OCI-M2 (cell line): ENCODE measurements around the gene LAMA5.

Experiments
- DNase-seq: peaks from one replicate; lab custom pipeline; 2025; ENCODE audit not compliant: unreplicated experiment; lab: John Stamatoyannopoulos, UW

LAMA5 gene

DNA sequence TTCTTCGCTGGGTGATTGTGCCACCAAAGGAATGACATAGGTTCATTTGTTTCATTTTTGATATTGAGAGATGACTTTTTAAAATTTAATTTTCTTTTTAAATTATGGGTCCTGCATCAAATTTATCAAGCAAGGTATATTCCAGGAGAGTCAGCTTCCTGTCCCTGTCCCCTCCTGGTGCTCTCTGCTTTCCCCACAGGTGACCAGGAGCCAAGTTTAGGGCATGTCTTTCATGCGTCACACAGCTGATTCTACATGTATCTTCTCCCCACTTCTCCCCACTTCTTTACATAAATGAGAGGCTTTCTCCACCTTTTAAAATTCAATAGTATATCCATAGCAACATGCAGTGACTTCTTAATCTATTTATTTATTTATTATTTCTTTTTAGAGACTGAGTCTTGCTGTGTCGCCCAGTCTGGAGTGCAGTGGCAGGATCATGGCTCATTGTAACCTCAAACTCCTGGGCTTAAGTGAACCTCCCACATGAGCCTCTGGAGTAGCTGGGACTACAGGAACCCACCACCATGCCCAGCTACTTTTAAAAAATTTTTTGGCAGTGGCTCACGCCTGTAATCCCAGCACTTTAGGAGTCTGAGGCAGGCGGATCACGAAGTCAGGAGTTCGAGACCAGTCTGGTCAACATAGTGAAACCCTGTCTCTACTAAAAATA lies 98.7 kb downstream of the LAMA5 start:
- no peak for DNase-seq

DNA sequence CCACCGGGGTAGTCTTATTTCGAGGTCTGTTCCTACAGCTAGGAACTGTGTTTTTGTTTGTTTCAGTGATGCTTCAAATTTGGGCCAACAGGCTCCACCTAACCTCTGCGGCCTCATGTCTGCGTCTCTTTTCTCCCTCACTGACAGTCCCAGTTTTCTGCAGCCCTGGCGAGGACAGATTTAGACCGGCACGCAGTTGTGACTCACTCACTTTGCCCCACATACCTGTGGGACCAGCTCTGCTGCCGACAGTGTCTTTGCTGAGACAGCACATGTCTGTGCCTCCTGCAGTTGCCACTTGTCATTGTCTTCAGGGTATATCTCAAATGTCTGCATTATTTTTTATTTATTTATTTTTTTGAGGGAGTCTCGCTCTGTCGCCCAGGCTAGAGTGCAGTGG lies 99.6 kb downstream of the LAMA5 start:
- no peak for DNase-seq

DNA sequence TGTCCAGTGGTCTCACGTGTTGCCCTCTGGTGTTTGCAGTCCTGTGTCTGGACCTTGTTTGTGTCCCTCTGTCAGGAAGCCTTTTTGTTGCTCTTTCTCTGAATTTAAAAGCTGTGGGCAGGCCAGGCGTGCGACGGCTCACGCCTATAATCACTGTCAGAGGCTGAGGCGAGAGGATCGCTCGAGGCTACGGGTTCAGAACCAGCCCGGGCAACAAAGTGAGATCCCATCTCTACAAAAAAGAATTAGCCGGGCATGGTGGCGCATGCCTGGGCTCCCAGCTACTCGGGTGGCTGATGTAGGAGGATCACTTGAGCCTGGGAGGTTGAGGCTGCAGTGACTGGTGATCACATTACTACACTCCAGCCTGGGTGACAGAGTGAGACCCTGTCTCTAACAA lies 100.3 kb downstream of the LAMA5 start:
- no peak for DNase-seq

DNA sequence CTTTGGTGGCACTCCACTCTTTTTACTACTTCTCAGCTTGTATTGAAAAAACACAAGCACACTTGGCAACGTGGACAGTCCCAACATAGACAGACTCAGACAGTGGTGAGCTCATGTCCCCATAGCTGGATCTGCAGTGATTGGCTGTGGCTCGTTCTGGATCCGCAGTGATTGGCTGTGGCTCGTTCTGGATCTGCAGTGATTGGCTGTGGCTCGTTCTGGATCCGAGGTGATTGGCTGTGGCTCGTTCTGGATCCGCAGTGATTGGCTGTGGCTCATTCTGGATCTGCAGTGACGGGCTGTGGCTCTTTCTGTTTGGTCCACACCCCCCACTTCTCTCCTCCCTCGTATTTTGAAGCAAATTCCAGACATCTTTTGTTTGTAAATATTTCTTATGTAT lies 100.8 kb downstream of the LAMA5 start:
- DNase-seq, result no peak

DNA sequence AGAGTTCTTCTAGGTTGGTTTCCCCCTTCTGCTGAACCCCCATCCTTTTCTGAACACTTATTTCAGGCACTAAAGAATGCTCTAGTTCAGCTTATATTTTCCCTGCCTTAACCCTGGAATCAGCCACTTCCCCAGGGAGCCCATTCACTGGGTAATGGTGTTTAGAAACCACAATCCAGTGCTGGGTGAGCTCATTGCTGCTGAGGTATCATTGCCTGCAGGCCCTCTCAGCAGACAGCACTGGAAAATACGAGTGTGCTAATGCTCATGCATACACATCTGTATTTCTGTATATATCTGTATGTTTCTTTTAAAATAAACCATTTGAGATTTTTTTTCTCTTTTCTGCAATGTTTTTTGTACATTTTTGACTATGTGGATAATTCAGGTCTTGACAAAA lies 101.7 kb downstream of the LAMA5 start:
- DNase-seq, result no peak

DNA sequence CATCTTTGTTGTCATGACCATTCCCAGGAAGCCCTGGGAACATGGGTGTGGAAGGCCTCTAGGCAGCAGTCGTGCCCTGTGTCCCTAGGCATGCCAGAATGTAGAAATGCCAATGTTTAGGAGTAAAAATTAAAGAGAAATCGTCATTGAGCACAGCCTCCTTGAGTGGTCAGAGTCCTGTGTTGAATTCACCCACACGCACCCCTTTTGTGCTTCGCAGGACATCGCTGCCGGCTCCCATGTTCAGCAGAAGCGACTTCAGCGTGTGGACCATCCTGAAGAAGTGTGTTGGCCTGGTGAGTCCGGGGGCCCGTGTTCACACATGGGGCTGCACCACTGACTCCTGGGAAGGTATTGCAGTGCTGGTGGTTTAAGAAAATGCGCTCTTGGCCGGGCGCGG lies 103.7 kb downstream of the LAMA5 start:
- no peak for DNase-seq

DNA sequence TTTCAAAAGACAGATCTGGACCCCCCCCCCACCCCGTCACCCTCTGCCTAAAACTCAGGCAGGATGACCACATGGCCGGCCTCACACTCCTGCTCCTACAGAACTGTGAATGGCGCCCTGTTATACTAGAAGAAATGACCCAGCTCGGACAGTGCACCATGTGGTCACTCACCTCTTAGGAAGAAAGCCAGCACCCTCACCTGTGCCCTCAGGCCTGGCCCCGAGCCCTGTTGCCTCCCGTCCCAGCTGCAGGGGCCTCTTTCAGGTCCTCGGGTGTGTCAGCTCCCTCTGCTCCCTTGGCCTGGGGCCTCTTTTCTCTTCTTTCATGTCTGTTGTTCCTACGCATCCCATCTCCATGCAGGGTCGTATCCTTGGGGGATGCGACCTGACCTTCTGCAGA lies 105.0 kb downstream of the LAMA5 start:
- DNase-seq, result no peak

DNA sequence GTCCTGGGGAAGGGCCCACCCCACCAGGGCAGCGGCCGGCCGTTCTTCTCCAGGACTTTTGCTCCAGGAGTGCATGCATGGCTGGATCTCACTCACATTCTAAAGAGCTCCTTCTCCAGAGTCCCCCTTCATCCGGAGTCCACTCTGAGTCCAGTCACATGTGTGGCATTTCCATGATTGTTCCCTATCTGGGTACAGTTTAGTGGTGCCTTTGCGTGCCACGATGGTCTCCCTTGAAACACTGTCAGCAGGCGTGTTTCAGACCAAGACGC lies 107.9 kb downstream of the LAMA5 start:
- no peak for DNase-seq
